NB4 (cell line): ENCODE measurements around the gene SPATA21.

Experiments used
- MYC ChIP-seq: IDR thresholded peaks from 2 replicates; pipeline ENCODE4 v1.6.1; 2011; ENCODE audit warnings: low read depth, low read length
- POLR2A ChIP-seq: IDR thresholded peaks from 2 replicates; pipeline ENCODE4 v1.6.1; 2011; ENCODE audit warnings: mild to moderate bottlenecking; ENCODE audit not compliant: insufficient read length; ENCODE audit errors: extremely low read depth
- TF ChIP-seq, protein P1 (sequence below): IDR thresholded peaks from one replicate; pipeline ENCODE4 v1.5.1; 2012; ENCODE audit warnings: low read depth, low read length
- TF ChIP-seq, protein P2 (sequence below): IDR thresholded peaks from 2 replicates; pipeline ENCODE4 v1.6.1; 2011; ENCODE audit warnings: low read depth, low read length

DNA sequence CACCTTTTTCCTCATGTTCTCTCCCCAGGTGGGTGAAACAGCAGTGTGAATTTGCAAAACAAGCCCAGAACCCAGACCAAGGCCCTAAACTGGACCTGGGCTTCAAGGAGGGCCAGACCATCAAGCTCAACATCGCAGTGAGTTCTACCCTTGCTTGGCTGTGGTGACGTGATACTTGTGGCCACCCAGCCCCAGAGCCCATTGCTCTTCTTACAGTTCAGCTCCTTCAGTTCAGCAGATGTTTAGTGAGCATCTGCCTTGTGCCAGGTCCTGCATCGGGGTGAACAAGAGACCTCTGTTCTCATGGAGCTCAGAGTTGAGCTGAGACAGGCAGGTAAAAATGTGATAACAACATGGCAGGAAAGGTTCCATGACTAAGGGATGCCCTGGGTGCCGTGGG is 11.8 kb upstream of the SPATA21 start:
- TF ChIP-seq, protein P1, sequence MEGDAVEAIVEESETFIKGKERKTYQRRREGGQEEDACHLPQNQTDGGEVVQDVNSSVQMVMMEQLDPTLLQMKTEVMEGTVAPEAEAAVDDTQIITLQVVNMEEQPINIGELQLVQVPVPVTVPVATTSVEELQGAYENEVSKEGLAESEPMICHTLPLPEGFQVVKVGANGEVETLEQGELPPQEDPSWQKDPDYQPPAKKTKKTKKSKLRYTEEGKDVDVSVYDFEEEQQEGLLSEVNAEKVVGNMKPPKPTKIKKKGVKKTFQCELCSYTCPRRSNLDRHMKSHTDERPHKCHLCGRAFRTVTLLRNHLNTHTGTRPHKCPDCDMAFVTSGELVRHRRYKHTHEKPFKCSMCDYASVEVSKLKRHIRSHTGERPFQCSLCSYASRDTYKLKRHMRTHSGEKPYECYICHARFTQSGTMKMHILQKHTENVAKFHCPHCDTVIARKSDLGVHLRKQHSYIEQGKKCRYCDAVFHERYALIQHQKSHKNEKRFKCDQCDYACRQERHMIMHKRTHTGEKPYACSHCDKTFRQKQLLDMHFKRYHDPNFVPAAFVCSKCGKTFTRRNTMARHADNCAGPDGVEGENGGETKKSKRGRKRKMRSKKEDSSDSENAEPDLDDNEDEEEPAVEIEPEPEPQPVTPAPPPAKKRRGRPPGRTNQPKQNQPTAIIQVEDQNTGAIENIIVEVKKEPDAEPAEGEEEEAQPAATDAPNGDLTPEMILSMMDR: no peak
- no peak for TF ChIP-seq POLR2A
- TF ChIP-seq, protein P2, sequence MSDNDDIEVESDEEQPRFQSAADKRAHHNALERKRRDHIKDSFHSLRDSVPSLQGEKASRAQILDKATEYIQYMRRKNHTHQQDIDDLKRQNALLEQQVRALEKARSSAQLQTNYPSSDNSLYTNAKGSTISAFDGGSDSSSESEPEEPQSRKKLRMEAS: no peak
- no peak for TF ChIP-seq MYC
